T-helper 2 cell treated with Interferon-gamma antibody and Interleukin-4, amounts not matched to agents 100 ng/mL and 5 ng/mL, for 36 hours (primary cell): Measurements from ENCODE around the gene MADD. TPM values are rescaled to one million over a fixed set of nuclear protein-coding genes. Genes with fewer than 3 reads are reported as not detected.

ENCODE experiments used
- intact Hi-C: fragments of 100-400 bp; cut with micrococcal nuclease; formaldehyde crosslinking; loops from one replicate; pipeline ENCODE4 v1.15.1; 2023
- total RNA-seq: library from RNA; stranded (reverse); gene quantifications from 2 replicates; pipeline ENCODE4 v1.2.3, GENCODE V29; 2022

Gene MADD
- 99.7 and 100 TPM in 2 replicates for total RNA-seq

- intact Hi-C loops: loop anchor here (1.0 kb wide), 7 partner anchors 22 to 497 kb away; partner anchors contain the start of genes ACP2, CELF1, DDB2 and FNBP4
These were observed at the start of gene MADD for GRCh38 chr11:47269829-47270305. TSS of gene MADD (plus strand) at chr11:47270133.

- intact Hi-C loops: no loop called here
These were observed 49.5 kb upstream of the MADD start for GRCh38 chr11:47220401-47220821.

DNA sequence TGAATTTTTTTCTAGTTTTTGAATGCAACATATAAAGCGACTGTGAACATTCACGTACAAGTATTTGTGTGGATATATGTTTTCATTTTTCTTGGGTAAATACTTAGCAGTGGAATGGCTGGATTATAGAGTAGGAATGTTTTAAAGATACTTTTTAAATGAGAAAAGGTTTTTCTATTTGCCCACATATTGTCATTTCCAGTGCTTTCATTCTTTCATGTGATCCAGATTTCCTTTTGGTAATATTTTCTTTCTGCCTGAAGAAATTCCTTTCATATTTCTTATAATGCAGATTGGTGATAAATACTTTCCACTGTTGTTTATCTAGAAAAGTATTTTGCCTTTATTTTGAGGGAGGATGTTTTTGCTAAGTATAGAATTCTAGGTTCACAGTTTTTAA is 47.2 kb upstream of the MADD start:
- intact Hi-C loops: no loop called here

DNA sequence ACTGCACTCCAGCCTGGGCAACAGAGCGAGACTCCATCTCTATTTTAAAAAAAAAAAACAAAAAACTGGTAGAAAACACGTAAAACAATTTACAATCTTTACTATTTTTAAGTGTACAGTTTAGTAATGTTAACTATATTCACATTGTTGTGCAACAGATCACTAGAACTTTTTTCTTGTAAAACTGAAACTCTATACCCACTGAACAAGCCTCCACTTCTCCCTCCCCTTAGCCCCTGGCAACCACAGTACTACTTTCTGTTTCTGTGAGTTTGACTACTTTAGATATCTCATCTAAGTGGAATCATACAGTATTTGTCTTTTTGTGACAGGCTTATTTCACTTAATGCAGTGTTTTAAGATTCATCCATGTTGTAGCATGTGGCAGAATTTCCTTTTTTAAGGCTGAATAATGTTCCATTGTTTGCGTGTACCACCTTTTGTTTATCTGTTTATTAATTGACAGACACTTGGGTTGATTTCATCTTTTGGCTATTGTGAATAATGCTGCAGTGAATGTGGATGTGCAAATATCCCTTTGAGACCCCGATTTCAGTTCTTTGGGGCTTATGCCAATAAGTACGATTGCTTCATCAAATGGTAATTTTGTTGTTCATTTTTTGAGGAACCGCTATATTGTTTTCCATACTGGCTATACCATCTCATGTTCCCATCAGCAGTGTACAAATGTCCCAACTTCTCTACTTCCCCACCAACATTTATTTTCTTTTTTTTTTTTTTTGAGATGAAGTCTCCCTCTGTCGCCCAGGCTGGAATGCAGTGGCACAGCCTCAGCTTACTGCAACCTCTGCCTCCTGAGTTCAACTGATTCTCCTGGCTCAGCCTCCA is 44.2 kb upstream of the MADD start:
- intact Hi-C loops: loop anchor here (1.0 kb wide), 1 partner anchor 9 kb away; no protein-coding TSS in a partner anchor

GRCh38 chr11:47229161-47229560 is 40.8 kb upstream of the MADD start:
- intact Hi-C loops: no loop called here

DNA sequence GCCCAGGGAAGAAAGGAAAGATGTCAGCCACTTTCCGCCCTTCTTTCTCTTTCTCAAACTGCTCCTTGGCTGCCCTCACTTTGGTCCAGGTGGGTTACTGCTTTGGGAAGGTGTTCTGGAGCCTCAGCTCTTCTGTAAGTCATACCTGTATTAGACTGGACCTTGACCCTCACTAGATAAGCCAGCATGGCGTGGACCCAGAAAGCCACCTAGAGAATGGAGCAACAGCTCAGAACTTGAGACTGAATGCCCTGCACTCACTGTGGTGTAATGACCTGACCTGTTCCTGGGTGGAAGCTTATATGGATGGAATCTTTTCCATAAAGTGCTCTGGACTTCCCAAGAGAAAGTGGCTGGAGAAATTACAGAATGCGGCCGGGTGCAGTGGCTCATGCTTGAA is 36.9 kb upstream of the MADD start:
- intact Hi-C loops: no loop called here

DNA sequence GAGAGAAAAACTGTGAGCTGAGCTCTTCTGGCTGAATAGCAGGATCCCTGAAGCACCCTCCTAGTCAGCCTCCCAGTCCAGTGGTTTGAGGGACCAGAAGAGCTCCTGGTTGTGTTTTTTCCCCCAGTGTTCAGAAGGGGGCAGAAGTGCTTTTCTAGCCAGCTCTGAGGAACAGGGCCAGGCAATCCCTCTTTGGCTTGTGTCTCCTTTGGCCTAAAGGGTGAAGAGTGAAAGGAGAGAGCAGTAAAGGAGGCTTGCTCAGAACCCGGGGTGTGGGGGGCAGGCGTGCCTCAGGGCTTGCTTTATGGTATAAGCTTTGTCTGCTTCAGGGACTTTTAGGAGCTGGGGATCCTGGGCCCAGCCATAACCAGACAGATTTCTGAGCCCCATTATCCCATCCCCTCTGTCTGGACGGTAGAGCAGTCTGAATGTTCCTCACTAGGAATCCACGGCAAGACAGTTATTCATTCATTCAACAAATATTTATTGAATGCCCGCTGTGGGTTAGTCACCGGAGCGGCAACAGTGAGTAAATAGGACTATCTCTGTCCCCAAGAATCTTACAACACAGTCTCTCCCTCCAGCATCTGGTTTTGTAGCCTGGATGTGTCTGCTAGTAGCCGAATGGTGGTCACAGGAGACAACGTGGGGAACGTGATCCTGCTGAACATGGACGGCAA is 35.8 kb upstream of the MADD start:
- intact Hi-C loops: no loop called here

- intact Hi-C loops: loop anchor here (1.0 kb wide), 1 partner anchor 18 kb away; no protein-coding TSS in a partner anchor
These were observed 35.2 kb upstream of the MADD start for GRCh38 chr11:47234669-47235100.

DNA sequence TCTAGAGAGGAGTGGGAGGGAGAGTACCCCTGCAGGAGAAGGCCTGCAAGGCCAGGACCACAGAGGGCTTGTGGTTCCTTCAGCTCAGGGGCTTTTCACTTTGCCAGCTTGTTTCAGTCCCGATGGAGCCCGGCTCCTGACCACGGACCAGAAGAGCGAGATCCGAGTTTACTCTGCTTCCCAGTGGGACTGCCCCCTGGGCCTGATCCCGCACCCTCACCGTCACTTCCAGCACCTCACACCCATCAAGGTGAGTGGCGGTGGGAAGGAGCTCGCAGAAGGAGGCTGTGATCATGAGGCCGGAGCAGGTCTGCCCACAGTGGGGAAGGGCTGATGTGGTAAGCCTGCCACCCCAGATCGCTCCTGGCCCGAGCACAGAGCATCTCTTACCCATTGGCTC is 34.8 kb upstream of the MADD start:
- intact Hi-C loops: loop anchor here (1.0 kb wide), 1 partner anchor 19 kb away; no protein-coding TSS in a partner anchor

GRCh38 chr11:47236482-47236881 is 33.5 kb upstream of the MADD start:
- intact Hi-C loops: no loop called here

- intact Hi-C loops: no loop called here
These were observed 30.1 kb upstream of the MADD start for GRCh38 chr11:47239852-47240251.

GRCh38 chr11:47241841-47242301 is 28.1 kb upstream of the MADD start:
- intact Hi-C loops: no loop called here

DNA sequence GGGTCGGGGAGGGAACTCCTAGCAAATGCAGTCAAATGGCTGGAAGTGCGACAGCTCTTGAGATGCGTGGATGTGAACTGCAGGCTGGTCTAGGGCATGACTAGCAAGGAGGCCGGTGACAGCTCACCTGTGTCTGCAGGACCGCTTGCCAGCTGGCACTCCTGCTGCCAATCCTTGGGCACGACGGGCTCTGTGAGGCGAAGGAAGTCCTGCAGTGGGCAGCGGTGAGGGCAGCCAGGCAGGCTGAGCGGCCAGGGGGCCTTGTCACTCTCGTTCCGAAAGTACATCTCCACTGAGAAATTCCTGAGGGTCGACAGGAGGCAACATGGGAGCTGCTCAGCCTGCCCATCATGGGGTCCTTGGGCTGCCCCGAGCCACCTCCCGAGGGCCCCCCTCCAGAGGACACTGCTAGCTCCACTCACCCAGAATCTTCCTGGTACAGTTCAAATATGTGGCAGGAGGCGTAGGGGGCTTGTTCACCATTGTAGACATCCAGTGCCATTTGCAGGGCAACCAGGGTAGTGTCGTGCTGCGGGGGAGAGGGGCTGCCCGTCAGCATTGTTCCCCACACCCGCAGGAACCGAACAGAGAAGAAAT is 27.2 kb upstream of the MADD start:
- intact Hi-C loops: no loop called here

DNA sequence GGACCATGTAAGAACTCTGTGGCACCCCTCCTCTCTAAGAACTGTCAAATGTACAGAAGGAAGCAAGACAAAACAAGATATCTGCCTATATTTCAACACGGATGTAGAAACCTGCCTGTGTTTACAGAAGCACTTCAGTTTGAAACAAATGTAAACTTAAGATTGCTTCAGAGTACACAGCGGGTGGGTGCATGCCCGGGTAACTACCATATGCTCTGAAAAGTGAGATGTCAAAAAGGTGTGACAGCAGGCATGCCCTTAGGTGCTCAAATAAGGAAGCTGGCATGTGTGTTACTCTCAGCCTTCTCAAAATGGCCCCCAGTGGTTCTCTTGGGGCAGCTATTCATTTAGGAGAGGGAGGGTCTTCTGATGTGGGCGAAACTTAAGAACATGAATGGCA is 26.5 kb upstream of the MADD start:
- intact Hi-C loops: no loop called here

- intact Hi-C loops: no loop called here
These were observed 25.2 kb upstream of the MADD start for GRCh38 chr11:47244448-47245350.

- intact Hi-C loops: no loop called here
These were observed 24.1 kb upstream of the MADD start for GRCh38 chr11:47245611-47246357.

GRCh38 chr11:47247502-47247901 is 22.4 kb upstream of the MADD start:
- intact Hi-C loops: no loop called here

GRCh38 chr11:47248304-47248663 is 21.6 kb upstream of the MADD start:
- intact Hi-C loops: loop anchor here (1.0 to 2.0 kb wide), 5 partner anchors 21 to 311 kb away; partner anchors contain the start of genes CSTPP1 and SLC39A13

- intact Hi-C loops: loop anchor here (1.0 to 2.0 kb wide), 5 partner anchors 20 to 312 kb away; partner anchors contain the start of genes CSTPP1 and SLC39A13
These were observed 21.1 kb upstream of the MADD start, which contains the start of gene ACP2 for GRCh38 chr11:47248664-47249377. TSS of gene ACP2 (minus strand) at chr11:47248814. CDS start at chr11:47248789, 25 bp downstream.
